GM18858 (cell line): ENCODE measurements around the gene EIF2S1.
"Not testable (repeated sequence)": the region's sequence is repeated elsewhere in the genome, so short reads cannot be mapped to it uniquely, and the experiment has no call there.

Experiments used
- ATAC-seq: cut with Tn5 transposase; IDR thresholded peaks from one replicate; pipeline ENCODE4 v1.9.1; 2021; ENCODE audit not compliant: unreplicated experiment

EIF2S1 gene

GRCh38 chr14:67371247-67372148 lies 11.4 kb downstream of the EIF2S1 start:
- no peak for ATAC-seq

DNA sequence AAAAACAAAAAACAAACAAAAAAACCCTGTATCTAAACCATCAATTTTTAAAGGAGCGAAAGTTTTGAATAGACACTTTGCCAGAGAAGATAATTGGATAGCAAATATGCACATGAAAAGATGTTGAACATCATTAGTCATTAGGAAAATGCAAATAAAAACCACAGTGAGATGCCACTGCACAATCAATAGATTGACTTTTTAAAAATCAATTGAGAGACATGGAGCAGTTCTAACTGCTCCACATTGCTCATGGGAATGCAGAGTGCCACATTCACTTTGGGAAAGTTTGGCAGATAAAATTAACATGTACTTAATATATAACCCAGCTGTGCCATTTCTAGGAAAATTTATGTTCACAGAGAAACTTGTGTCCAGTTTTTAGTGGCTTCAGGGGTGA lies 12.7 kb downstream of the EIF2S1 start:
- no peak for ATAC-seq

- ATAC-seq, result no peak
These were observed 13.2 kb downstream of the EIF2S1 start for GRCh38 chr14:67373347-67373746.

GRCh38 chr14:67377916-67378315 lies 17.8 kb downstream of the EIF2S1 start:
- ATAC-seq, result no peak

DNA sequence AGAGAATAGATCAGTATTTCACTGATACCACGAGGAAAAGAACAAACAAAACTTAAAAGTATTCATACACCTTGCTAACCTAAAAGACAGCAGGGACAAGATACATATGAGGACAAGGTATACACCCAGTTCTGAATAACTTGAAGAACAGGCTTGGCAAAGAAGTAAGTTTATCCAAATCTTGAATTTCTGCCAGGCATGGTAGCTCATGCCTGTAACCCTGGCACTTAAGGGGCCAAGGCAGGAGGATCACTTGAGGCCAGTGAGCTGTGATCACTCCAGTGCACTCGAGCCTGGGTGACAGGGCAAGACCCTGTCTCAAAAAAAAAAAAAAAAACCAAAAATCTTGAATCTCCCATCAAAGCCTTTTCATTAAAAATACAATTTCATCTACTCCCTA lies 25.0 kb downstream of the EIF2S1 start:
- ATAC-seq, result no peak

- ATAC-seq, result no peak
These were observed 25.5 kb downstream of the EIF2S1 start for GRCh38 chr14:67385618-67386017.

- ATAC-seq, result no peak
These were observed 27.1 kb downstream of the EIF2S1 start for GRCh38 chr14:67387195-67387594.

- no peak for ATAC-seq
These were observed 29.1 kb downstream of the EIF2S1 start for GRCh38 chr14:67389275-67389674.

- ATAC-seq, result no peak
These were observed 29.8 kb downstream of the EIF2S1 start for GRCh38 chr14:67389811-67390534.

DNA sequence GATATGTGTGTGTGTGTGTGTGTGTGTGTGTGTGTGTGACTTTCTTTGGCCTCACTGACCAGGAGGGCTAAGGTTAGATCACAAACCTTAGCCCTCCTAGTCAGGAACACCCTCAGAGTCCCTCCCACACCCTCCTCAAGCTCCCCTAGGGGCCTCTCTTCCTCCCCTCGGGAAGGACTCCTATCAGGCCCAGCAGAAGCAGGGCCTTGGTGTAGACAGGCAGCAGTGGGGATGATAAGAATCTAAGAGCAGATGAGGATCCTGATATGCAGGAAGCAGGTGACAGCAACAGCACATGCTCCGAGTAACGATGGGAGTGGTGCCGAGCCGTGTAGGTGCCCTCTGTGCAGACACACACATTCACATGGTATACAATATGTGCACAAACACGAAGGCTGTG lies 31.1 kb downstream of the EIF2S1 start:
- no peak for ATAC-seq

- ATAC-seq, result no peak
These were observed 32.0 kb downstream of the EIF2S1 start for GRCh38 chr14:67392123-67392522.

GRCh38 chr14:67392800-67393199 lies 32.7 kb downstream of the EIF2S1 start:
- ATAC-seq, result no peak

GRCh38 chr14:67393689-67394088 lies 33.6 kb downstream of the EIF2S1 start:
- ATAC-seq, result no peak

GRCh38 chr14:67395086-67395875 lies 35.2 kb downstream of the EIF2S1 start:
- no peak for ATAC-seq

DNA sequence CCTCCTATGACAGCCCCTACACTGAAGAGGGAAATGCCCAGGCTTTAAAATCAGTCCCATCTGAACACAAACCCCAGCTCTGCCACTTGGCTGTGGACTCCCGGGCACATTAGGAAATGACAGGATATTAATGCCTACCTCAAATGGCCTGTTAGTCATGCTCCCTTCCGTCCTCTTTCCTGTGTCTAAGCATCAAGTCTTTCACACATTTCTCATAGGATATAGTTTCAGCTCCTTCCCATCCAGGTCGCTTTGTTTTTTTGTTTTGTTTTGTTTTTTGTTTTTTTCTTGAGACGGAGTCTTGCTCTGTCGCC lies 35.7 kb downstream of the EIF2S1 start:
- ATAC-seq, result no peak

DNA sequence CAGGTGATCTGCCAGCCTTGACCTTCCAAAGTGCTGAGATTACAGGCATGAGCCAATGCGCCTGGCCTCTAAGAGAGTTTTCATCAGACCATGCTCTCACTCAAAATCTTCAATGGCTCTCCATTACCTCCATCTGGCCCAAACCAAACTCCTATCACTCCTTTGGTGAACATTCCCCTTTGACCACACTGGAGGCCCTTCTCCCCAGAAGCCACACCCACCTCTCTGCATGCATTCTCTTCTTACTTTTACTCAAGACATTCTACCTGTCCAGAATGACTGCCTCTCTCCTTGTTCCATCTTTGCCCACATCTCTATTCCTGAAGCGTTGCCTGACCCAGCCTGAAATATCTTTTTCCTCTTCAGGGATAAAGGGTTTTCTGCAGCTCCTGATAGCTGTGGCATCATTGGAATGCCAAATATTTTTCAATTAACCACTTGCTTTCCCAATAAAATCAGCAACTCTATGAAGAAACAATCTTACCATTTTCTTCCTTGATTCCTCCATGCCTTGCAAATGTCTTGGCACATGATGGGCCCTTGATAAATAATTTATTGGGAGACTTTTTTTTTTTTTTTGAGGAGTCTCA lies 36.3 kb downstream of the EIF2S1 start:
- ATAC-seq, result no peak

DNA sequence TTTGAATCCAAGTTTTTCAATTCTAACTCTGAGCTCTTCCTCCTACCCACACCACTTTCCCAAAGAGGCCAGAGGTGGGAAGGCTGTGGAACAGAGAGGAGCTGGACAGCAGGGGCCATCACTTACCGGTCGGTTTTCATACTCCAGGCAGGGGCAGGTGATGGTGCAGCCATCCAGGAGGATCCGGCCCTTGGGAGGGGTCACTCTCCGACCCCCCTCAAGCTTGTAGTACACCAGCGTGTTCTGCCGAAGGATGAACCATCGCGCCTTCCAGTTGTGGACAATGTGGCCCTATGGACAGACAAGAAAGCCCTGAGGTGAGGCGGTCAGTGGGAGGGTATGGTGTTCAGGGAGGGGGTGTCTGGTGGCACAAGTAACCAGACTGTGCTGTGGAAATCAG lies 37.4 kb downstream of the EIF2S1 start:
- no peak for ATAC-seq

GRCh38 chr14:67400434-67400833 lies 40.3 kb downstream of the EIF2S1 start:
- no peak for ATAC-seq

GRCh38 chr14:67405771-67406170 lies 45.6 kb downstream of the EIF2S1 start:
- ATAC-seq, result no peak

DNA sequence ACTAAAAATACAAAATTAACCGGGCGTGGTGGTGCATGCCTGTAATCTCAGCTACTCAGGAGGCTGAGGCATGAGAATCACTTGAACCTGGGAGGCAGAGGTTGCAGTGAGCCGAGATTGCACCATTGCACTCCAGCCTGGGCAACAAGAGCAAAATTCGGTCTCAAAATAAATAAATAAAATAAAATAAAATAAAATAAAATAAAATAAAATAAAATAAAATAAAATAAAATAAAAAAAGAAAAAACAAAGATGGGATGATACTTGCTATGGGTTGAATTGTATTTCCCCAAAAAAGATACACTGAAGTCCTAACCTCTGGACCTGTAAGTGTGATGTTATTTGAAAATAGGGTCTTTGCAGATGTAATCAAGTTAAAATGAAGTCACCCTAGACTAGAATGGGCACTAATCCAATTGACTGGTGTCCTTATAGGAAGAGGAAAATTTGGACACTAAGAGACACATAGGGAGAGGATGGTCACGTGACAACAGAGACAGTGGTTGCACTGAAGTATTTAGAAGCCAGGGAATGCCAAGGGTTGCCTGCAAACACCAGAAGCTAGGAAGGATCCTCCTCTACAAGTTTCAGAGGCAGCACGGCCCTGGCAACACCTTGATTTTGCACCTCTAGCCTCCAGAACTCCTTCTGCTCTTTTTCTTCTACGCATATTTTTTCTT lies 48.1 kb downstream of the EIF2S1 start:
- not testable (repeated sequence) for ATAC-seq

DNA sequence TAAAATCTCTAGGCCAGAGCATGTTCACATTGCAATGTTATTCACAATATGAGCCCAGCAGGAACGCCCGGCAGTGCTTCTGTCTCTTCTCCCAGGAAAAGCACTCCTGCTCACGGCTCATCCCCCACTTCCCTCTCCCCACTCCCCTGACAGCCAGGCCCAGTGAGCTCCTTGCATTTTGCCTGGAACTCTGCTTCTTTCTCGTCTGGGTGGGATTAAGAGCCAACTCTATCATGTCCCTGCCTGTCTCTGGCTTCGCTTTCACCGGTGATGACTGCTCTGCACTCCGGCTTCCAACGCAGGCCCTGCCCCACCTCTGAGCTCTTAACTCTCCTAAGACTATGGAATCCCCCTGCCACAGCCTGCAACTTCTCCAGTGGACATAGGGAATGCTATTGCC lies 49.3 kb downstream of the EIF2S1 start:
- no peak for ATAC-seq
